ENCODE results near the gene TTC33. TPM values are rescaled to one million over a fixed set of nuclear protein-coding genes. Genes with fewer than 3 reads are reported as not detected.

Gene TTC33
- total and polyA plus RNA-seq, 2 donors (not counting 1 experiment from before 2014, with no cell fraction given) = 2.1 to 15.8 TPM

GRCh38 chr5:40801771-40802562 lies 46.2 kb upstream of the TTC33 start:
- no peaks in the 10 kb centered on the region for H4K20me1 ChIP-seq (ENCODE audit: control insufficient read depth, insufficient read depth, low read length, poor library complexity, severe bottlenecking)

More at GRCh38 chr5:40801771-40802562, 46.2 kb upstream of the TTC33 start:
- CTCF ChIA-PET = no interaction called here
- DNase-seq (no peak), ATAC-seq (ENCODE audit: low read depth) (no peak)
- Mint-ChIP-seq H3K27ac (no peak overlapping the region), H3K9me3 (ENCODE audit: insufficient read depth) (no peaks in the 10 kb centered on the region), H3K4me1 (peaks cover 8% of the 10 kb centered on the region), H3K4me3 (no peak overlapping the region), H3K27me3 (no peaks in the 10 kb centered on the region)
- Histone ChIP-seq H3K9ac (ENCODE audit: low read length) (no peak overlapping the region), H3K27me3 (replicated peaks in 1 of 4; ENCODE audit: control extremely low read depth in 1 of 4, control insufficient read depth in 3 of 4, insufficient read depth in 4 of 4, low read length in 3 of 4) (no peaks in the 10 kb centered on the region), H3K27ac (ENCODE audit: low read length in 2 of 2) (no peak overlapping the region), H3K36me3 (replicated peaks in 1 of 2; ENCODE audit: control extremely low read depth in 1 of 2, control insufficient read depth in 1 of 2, extremely low read depth in 1 of 2, insufficient read depth in 2 of 2, low read length in 1 of 2) (no peaks in the 10 kb centered on the region), H3K4me1 (ENCODE audit: control insufficient read depth in 2 of 2, insufficient read depth in 2 of 2, low read length in 2 of 2) (peaks cover 8 to 11% of the 10 kb centered on the region in 2 donors), H3K4me3 (ENCODE audit: control extremely low read depth in 1 of 5, extremely low read depth in 1 of 5, insufficient read depth in 1 of 5, low read depth in 2 of 5, low read length in 4 of 5) (no peak overlapping the region), H3K9me3 (ENCODE audit: control extremely low read depth in 1 of 3, control insufficient read depth in 2 of 3, insufficient read depth in 1 of 3, low read length in 2 of 3) (no peaks in the 10 kb centered on the region), H2AFZ (ENCODE audit: insufficient read depth, low read depth, low read length, poor library complexity, severe bottlenecking) (no peak overlapping the region), H3K4me2 (replicated peaks; ENCODE audit: low read depth, low read length, poor library complexity, severe bottlenecking) (no peak overlapping the region), H3K79me2 (ENCODE audit: control insufficient read depth, insufficient read depth, low read length) (peaks cover 12% of the 10 kb centered on the region)
- intact Hi-C loops (cut with micrococcal nuclease) = no loop called here
- 100% methylated on average over 1 of the region's 8 CpGs for WGBS (ENCODE audit: insufficient coverage)
- TF ChIP-seq CTCF (IDR thresholded peaks at IDR 0.05) (no peak), EZH2 (IDR thresholded peaks at IDR 0.05; ENCODE audit: borderline replicate concordance, insufficient read depth, low read depth, low read length, poor library complexity, severe bottlenecking) (no peak)
- POLR2A ChIA-PET = no interaction called here
